ENCODE measurements around the gene CLPTM1.
"Not testable (repeated sequence)": the region's sequence is repeated elsewhere in the genome, so short reads cannot be mapped to it uniquely, and the experiment has no call there.

Gene CLPTM1

DNA sequence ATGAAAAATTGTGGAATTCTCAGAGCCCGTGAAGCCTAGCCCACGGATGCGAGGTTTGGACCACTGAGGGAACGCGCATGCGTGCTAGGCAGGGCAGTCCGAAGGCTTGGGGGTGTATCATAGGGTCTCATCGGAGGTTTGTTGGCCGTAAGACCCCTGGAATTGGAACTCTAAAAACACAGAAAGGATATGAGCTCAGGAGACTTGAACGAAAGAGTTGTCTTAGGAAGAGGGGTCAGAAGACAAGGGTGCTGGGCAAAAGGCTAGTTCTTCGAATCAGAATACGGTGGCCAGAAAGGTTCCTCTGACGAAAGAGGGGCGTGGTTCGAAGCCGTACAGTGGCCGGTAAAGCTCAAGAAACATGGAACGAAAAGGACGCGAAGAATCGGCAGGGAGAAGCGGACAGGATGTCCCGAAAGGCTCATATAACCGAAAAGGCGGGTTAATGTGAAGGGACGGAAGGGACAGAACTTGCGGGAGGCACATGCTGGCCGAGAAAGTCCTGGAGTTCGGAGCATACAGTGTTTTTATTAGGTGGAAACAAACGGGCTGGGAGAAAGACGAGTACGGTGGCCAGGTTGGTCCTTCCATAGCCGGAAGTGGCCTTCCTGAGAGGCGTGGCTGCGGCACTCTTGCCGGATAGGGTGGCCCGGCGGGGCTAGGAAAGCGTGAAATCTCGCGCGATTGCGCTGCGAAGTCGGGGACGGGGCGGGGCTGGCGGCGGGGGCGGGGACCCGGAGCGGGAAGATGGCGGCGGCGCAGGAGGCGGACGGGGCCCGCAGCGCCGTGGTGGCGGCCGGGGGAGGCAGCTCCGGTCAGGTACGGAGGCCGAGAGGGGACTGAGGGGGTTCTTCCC lies at the start of gene CLPTM1:
TSS of gene CLPTM1 (plus strand) at position 732 of the 856 bp plus-strand sequence. CDS start at position 748, 16 bp downstream.
- DNase-seq (ENCODE audit: low read depth) = peak; percentile 94

DNA sequence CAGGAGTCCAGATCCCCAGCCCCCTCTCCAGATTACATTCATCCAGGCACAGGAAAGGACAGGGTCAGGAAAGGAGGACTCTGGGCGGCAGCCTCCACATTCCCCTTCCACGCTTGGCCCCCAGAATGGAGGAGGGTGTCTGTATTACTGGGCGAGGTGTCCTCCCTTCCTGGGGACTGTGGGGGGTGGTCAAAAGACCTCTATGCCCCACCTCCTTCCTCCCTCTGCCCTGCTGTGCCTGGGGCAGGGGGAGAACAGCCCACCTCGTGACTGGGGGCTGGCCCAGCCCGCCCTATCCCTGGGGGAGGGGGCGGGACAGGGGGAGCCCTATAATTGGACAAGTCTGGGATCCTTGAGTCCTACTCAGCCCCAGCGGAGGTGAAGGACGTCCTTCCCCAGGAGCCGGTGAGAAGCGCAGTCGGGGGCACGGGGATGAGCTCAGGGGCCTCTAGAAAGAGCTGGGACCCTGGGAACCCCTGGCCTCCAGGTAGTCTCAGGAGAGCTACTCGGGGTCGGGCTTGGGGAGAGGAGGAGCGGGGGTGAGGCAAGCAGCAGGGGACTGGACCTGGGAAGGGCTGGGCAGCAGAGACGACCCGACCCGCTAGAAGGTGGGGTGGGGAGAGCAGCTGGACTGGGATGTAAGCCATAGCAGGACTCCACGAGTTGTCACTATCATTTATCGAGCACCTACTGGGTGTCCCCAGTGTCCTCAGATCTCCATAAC lies 49.6 kb upstream of the CLPTM1 start, which contains the start of gene APOE:
TSS of gene APOE (plus strand) at position 360 of the 724 bp plus-strand sequence. CDS start 829 bp downstream, outside the sequence.
- no peak for DNase-seq (ENCODE audit: low read depth)

DNA sequence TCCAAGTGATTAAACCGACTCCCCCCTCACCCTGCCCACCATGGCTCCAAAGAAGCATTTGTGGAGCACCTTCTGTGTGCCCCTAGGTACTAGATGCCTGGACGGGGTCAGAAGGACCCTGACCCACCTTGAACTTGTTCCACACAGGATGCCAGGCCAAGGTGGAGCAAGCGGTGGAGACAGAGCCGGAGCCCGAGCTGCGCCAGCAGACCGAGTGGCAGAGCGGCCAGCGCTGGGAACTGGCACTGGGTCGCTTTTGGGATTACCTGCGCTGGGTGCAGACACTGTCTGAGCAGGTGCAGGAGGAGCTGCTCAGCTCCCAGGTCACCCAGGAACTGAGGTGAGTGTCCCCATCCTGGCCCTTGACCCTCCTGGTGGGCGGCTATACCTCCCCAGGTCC lies 47.6 kb upstream of the CLPTM1 start:
- DNase-seq (ENCODE audit: low read depth) = no peak

GRCh38 chr19:44908074-44908835 lies 46.9 kb upstream of the CLPTM1 start:
- DNase-seq (ENCODE audit: low read depth) = no peak

GRCh38 chr19:44908836-44909261 lies 46.3 kb upstream of the CLPTM1 start:
- DNase-seq (ENCODE audit: low read depth) = no peak

DNA sequence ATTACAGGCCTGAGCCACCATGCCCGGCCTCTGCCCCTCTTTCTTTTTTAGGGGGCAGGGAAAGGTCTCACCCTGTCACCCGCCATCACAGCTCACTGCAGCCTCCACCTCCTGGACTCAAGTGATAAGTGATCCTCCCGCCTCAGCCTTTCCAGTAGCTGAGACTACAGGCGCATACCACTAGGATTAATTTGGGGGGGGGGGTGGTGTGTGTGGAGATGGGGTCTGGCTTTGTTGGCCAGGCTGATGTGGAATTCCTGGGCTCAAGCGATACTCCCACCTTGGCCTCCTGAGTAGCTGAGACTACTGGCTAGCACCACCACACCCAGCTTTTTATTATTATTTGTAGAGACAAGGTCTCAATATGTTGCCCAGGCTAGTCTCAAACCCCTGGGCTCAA lies 45.4 kb upstream of the CLPTM1 start:
- DNase-seq (ENCODE audit: low read depth) = no peak

DNA sequence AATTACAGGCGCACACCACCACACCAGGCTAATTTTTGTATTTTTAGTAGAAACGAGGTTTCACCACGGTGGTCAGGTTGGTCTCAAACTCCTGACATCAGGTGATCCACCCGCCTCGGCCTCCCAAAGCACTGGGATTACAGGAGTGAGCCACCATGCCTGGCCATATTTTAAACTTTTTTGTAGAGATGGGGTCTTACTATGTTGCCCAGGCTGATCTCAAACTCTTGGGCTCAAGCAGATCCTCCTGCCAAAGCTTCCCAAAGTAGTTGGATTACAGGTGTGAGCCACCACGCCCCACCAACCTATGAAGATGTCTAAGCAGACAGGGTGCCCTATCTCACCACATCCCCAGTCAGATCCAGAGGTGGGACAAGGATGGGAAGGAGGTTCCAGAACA lies 43.3 kb upstream of the CLPTM1 start:
- DNase-seq (ENCODE audit: low read depth) = not testable (repeated sequence)

- no peak for DNase-seq (ENCODE audit: low read depth)
Measured at GRCh38 chr19:44912854-44913253, 42.3 kb upstream of the CLPTM1 start.

DNA sequence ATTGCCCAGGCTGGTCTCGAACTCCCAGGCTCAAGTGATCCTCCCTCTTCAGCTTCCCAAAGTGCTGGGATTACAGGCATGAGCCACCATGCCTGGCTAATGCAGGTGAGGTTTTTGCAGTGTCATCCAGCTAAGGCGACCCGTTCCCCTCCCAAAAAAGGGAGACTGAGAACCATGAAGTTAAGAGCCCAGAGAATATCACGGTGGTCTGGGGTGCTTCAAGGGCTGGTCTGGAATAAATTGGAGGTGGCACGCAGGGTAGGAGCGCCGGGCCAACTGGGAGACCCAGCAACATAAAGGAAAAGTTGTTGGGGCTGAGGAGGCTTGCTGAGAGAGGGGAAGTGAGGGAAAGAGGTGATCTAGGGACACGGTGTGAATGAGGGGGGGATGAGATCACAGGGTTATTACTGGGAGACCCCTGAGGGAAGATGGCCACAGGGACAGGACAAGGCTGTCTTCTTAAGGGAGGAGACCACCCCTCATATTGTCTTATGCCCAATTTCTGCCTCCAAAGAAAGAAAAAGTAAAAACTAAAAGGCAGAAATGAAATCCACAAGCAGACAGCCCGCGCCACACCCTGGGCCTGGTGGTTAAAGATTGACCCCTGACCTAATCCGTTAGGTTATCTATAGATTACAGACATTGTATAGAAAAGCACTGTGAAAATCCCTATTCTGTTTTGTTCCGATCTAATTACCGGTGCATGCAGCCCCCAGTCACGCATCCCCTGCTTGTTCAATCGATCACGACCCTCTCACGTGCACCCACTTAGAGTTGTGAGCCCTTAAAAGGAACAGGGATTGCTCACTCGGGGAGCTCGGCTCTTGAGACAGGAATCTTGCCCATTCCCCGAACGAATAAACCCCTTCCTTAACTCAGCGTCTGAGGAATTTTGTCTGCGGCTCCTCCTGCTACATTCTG lies 41.4 kb upstream of the CLPTM1 start:
- not testable (repeated sequence) for DNase-seq (ENCODE audit: low read depth)

- peak; percentile 57 for DNase-seq (ENCODE audit: low read depth)
Measured at GRCh38 chr19:44914433-44915206, 40.6 kb upstream of the CLPTM1 start, which contains the start of gene APOC1. TSS of gene APOC1 (plus strand) at chr19:44914608. CDS start at chr19:44914892, 284 bp downstream.

- DNase-seq (ENCODE audit: low read depth) = no peak
Measured at GRCh38 chr19:44924243-44924725, 30.9 kb upstream of the CLPTM1 start.

- peak; percentile 77 for DNase-seq (ENCODE audit: low read depth)
Measured at GRCh38 chr19:44925114-44925891, 29.9 kb upstream of the CLPTM1 start.

GRCh38 chr19:44926245-44927077 lies 28.7 kb upstream of the CLPTM1 start:
- not testable (repeated sequence) for DNase-seq (ENCODE audit: low read depth)

GRCh38 chr19:44927746-44928145 lies 27.4 kb upstream of the CLPTM1 start:
- DNase-seq (ENCODE audit: low read depth) = peak; percentile 77

DNA sequence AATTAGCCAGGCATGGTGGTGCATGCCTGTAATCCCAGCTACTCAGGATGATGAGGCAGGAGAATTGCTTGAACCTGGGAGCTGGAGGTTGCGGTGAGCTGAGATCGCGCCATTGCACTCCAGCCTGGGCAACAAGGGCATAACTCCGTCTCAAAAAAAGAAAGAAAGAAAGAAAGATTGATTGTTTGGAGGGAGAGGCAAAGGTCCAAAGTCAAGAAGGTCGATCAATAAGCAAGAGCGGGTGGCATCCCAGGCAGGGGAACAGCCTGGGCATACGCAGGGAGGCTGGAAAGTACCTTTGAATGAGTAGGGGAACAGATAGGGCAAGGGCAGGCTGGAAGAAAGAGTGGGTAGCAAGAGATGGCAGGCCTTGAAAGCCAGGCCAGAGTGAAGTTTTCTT lies 25.1 kb upstream of the CLPTM1 start:
- no peak for DNase-seq (ENCODE audit: low read depth)

GRCh38 chr19:44931541-44931940 lies 23.6 kb upstream of the CLPTM1 start:
- no peak for DNase-seq (ENCODE audit: low read depth)

- no peak for DNase-seq (ENCODE audit: low read depth)
Measured at GRCh38 chr19:44939668-44940067, 15.5 kb upstream of the CLPTM1 start.

DNA sequence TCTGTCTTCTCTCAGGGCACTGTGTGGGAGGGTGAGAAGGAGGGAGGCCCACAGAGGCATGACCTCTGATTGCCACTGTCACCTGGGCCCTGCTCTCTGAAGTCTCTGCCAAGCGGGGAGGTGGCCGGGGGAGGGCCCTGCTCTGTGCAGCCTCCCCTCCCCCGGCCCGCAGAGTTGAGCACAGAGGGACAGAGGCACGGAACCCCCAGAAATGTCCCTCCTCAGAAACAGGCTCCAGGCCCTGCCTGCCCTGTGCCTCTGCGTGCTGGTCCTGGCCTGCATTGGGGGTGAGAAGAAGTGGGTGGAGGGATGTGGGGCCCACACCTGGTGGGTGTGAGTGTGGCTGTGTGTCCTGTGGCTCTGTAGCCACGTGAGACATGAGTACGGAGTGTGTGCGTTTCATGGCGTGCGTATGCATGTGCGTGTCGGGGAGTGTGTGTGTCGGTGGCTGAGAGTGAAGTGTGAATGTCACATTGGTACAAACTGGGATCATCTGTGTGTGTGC lies 13.1 kb upstream of the CLPTM1 start, which contains the start of gene APOC4:
TSS of gene APOC4 (plus strand) at position 171 of the 505 bp plus-strand sequence. CDS start at position 212, 41 bp downstream.
- DNase-seq (ENCODE audit: low read depth) = no peak

All from stromal cell of bone marrow (primary cell).